ENCODE data around the gene TTLL12. TPM values are rescaled to one million over a fixed set of nuclear protein-coding genes. Genes with fewer than 3 reads are reported as not detected.
A peak's percentile ranks its signal among the peaks of the same experiment; 100 is the strongest.

Gene TTLL12
- total RNA-seq, 2 experiments from 2014 or later = 66.5 to 71.5 TPM

DNA sequence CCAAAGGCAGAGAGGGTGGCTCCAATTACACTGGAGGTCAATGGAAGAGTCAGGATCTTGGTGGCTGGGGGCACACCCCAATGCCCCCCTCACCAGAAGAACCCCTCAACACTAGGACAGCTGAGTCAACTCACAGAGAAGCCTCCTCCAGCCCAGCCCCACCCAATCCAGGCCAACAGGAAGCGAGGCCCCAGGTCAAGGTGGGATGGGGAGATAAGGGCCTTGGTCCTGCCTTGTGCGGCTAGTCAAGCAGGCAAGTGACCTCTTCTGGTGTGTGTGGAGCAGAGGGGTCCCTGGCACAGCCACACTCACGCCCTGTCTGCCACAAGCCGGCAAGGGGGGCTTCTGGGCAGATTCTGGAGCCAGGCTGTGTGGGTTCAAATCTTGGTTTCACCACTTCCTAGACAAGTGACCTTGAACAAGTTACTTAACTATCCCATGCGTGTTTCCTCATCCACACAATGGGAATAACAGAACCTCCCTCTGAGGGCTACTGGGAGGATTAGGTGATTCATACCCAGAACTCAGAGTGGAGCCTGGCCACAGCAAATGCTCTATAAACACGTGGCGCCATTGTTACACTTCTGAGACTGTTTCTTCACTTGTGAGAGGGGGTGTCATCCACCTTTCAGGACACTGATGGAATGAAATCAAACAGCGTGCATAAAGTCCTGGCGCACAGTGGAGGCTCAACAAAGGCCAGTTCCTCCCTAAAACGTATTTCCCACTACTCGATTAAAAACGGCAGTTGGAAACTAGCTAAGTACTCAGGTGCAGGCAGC is 3.2 kb downstream of the TTLL12 start:
- Histone ChIP-seq H3K4me3 (ENCODE audit: low read depth, low read length, poor library complexity, severe bottlenecking) (no peak overlapping the region), H3K9me3 (ENCODE audit: low read length) (no peaks in the 10 kb centered on the region), H2AFZ (ENCODE audit: low read length) (no peak overlapping the region), H3K27ac (ENCODE audit: low read depth, low read length, poor library complexity, severe bottlenecking) (no peak overlapping the region), H3K4me1 (ENCODE audit: insufficient read depth, low read length, poor library complexity, severe bottlenecking) (peaks cover 20% of the 10 kb centered on the region), H4K20me1 (ENCODE audit: insufficient read depth, low read length) (no peaks in the 10 kb centered on the region), H3K9me2 (ENCODE audit: insufficient read depth, low read length) (no peaks in the 10 kb centered on the region), H3K36me3 (ENCODE audit: insufficient read depth, low read length) (peaks cover 54% of the 10 kb centered on the region), H3K4me2 (ENCODE audit: low read length) (peak overlapping the region; percentile 2; the same call in 1 of the 2 replicates), H3K79me2 (ENCODE audit: insufficient read depth, low read depth, low read length) (peaks cover 22% of the 10 kb centered on the region; the same call in 1 of the 2 replicates)
- DNase-seq (ENCODE audit: low spot score) = no peak
- no TSS peak for BruUV-seq (replicated peaks)
- ChIA-PET CTCF (ENCODE audit: unreplicated experiment) (no interaction called here), POLR2A (no interaction called here)
- TF ChIP-seq EZH2phosphoT487 (IDR thresholded peaks at IDR 0.05; ENCODE audit: borderline replicate concordance, low read depth, low read length) = no peak
- TF ChIP-seq, protein P1, sequence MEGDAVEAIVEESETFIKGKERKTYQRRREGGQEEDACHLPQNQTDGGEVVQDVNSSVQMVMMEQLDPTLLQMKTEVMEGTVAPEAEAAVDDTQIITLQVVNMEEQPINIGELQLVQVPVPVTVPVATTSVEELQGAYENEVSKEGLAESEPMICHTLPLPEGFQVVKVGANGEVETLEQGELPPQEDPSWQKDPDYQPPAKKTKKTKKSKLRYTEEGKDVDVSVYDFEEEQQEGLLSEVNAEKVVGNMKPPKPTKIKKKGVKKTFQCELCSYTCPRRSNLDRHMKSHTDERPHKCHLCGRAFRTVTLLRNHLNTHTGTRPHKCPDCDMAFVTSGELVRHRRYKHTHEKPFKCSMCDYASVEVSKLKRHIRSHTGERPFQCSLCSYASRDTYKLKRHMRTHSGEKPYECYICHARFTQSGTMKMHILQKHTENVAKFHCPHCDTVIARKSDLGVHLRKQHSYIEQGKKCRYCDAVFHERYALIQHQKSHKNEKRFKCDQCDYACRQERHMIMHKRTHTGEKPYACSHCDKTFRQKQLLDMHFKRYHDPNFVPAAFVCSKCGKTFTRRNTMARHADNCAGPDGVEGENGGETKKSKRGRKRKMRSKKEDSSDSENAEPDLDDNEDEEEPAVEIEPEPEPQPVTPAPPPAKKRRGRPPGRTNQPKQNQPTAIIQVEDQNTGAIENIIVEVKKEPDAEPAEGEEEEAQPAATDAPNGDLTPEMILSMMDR (conservative IDR thresholded peaks at IDR 0.05; ENCODE audit: low read length) = no peak
- intact Hi-C loops (cut with micrococcal nuclease; ENCODE audit: unreplicated experiment) = no loop called here

GRCh38 chr22:43182726-43183125 is 4.2 kb downstream of the TTLL12 start:
- Histone ChIP-seq H3K79me2 (ENCODE audit: insufficient read depth, low read depth, low read length) (peaks cover 22% of the 10 kb centered on the region; the same call in 1 of the 2 replicates), H3K4me1 (ENCODE audit: insufficient read depth, low read length, poor library complexity, severe bottlenecking) (peaks cover 15% of the 10 kb centered on the region), H3K9me2 (ENCODE audit: insufficient read depth, low read length) (no peaks in the 10 kb centered on the region), H3K27ac (ENCODE audit: low read depth, low read length, poor library complexity, severe bottlenecking) (no peak overlapping the region), H2AFZ (ENCODE audit: low read length) (no peak overlapping the region), H3K9me3 (ENCODE audit: low read length) (no peaks in the 10 kb centered on the region), H3K36me3 (ENCODE audit: insufficient read depth, low read length) (peaks cover 61% of the 10 kb centered on the region), H3K4me2 (ENCODE audit: low read length) (no peak overlapping the region), H3K4me3 (ENCODE audit: low read depth, low read length, poor library complexity, severe bottlenecking) (no peak overlapping the region), H4K20me1 (ENCODE audit: insufficient read depth, low read length) (no peaks in the 10 kb centered on the region)
- intact Hi-C loops (cut with micrococcal nuclease; ENCODE audit: unreplicated experiment) = no loop called here
- ChIA-PET POLR2A (no interaction called here), CTCF (ENCODE audit: unreplicated experiment) (no interaction called here)
- no TSS peak for BruUV-seq (replicated peaks)
- TF ChIP-seq, protein P1 (conservative IDR thresholded peaks at IDR 0.05; ENCODE audit: low read length) = no peak
- no peak for DNase-seq (ENCODE audit: low spot score)

- Histone ChIP-seq H3K27ac (ENCODE audit: low read depth, low read length, poor library complexity, severe bottlenecking) (no peak overlapping the region), H3K4me3 (ENCODE audit: low read depth, low read length, poor library complexity, severe bottlenecking) (no peak overlapping the region), H3K4me2 (ENCODE audit: low read length) (no peak overlapping the region), H2AFZ (ENCODE audit: low read length) (no peak overlapping the region), H3K36me3 (ENCODE audit: insufficient read depth, low read length) (peaks cover 66% of the 10 kb centered on the region), H4K20me1 (ENCODE audit: insufficient read depth, low read length) (no peaks in the 10 kb centered on the region), H3K79me2 (ENCODE audit: insufficient read depth, low read depth, low read length) (peaks cover 22% of the 10 kb centered on the region; the same call in 1 of the 2 replicates), H3K9me3 (ENCODE audit: low read length) (no peaks in the 10 kb centered on the region), H3K9me2 (ENCODE audit: insufficient read depth, low read length) (no peaks in the 10 kb centered on the region), H3K4me1 (ENCODE audit: insufficient read depth, low read length, poor library complexity, severe bottlenecking) (peaks cover 15% of the 10 kb centered on the region)
- BruUV-seq (replicated peaks) = no TSS peak
- no peak for DNase-seq (ENCODE audit: low spot score)
- no peak for TF ChIP-seq EZH2phosphoT487 (IDR thresholded peaks at IDR 0.05; ENCODE audit: borderline replicate concordance, low read depth, low read length)
- TF ChIP-seq, protein P1 (conservative IDR thresholded peaks at IDR 0.05; ENCODE audit: low read length) = no peak
- ChIA-PET POLR2A (no interaction called here), CTCF (ENCODE audit: unreplicated experiment) (no interaction called here)
- intact Hi-C loops (cut with micrococcal nuclease; ENCODE audit: unreplicated experiment) = no loop called here
Observed at GRCh38 chr22:43182118-43182517, 4.8 kb downstream of the TTLL12 start.

Data from OCI-LY7 (cell line).